WTC11 (cell line): ENCODE measurements around the gene TAS2R7. TPM values are rescaled to one million over a fixed set of nuclear protein-coding genes. Genes with fewer than 3 reads are reported as not detected.

Source experiments
- ATAC-seq: fragments of 200-7000 bp; cut with Tn5 transposase; 2 replicates; pipeline ENCODE4 v1.10.0; 2021; ENCODE audit warnings: mild to moderate bottlenecking, moderate library complexity
- CTCF ChIA-PET: fragments of 300-600 bp; sonication (Branson Sonifier 250); formaldehyde crosslinking; loops from one replicate; lab custom pipeline; 2021; ENCODE audit warnings: antibody characterized with exemption; lab: Charles Lee
- POLR2A ChIA-PET: fragments of 350-600 bp; sonication (Branson Sonifier 250); formaldehyde crosslinking; loops from one replicate; lab custom pipeline; 2021; ENCODE audit warnings: antibody characterized with exemption; lab: Charles Lee
- DNase-seq: peaks from one replicate; pipeline ENCODE4 v3.0.0; 2021; ENCODE audit warnings: low spot score
- H3K27ac Mint-ChIP-seq: 2 replicates; pipeline ENCODE4 v1.8.0; 2021; ENCODE audit warnings: mixed read lengths
- H3K27me3 Mint-ChIP-seq: 2 replicates; pipeline ENCODE4 v1.8.0; 2021; ENCODE audit warnings: low read depth, mild to moderate bottlenecking, moderate library complexity, mixed read lengths
- H3K36me3 Mint-ChIP-seq: 2 replicates; pipeline ENCODE4 v1.8.0; 2021; ENCODE audit warnings: mixed read lengths
- H3K4me1 Mint-ChIP-seq: 2 replicates; pipeline ENCODE4 v1.8.0; 2022; ENCODE audit warnings: mixed read lengths
- H3K4me3 Mint-ChIP-seq: 2 replicates; pipeline ENCODE4 v1.8.0; 2021; ENCODE audit warnings: mild to moderate bottlenecking, moderate library complexity, mixed read lengths
- H3K9me3 Mint-ChIP-seq: 2 replicates; pipeline ENCODE4 v1.8.0; 2021; ENCODE audit warnings: mixed read lengths
- AFF4 ChIP-seq: sonication (generic); formaldehyde crosslinking; IDR thresholded peaks from 2 replicates; pipeline ENCODE4 v1.8.1; 2023; ENCODE audit warnings: mild to moderate bottlenecking, missing genetic modification reagents, borderline replicate concordance
- FOXJ3 ChIP-seq: sonication (generic); formaldehyde crosslinking; IDR thresholded peaks from 2 replicates; pipeline ENCODE4 v1.9.0; 2021; ENCODE audit warnings: missing genetic modification reagents, mild to moderate bottlenecking, borderline replicate concordance
- GABPB1 ChIP-seq: sonication (generic); formaldehyde crosslinking; IDR thresholded peaks from 2 replicates; pipeline ENCODE4 v1.8.1; 2023; ENCODE audit warnings: mild to moderate bottlenecking, missing genetic modification reagents
- GTF2I ChIP-seq: fragments of 250-450 bp; sonication (Bioruptor Pico); conservative IDR thresholded peaks from 2 replicates; pipeline ENCODE4 v1.4.0; 2021; ENCODE audit warnings: mild to moderate bottlenecking
- HMGA2 ChIP-seq: fragments of 250-450 bp; sonication (Bioruptor Pico); IDR thresholded peaks from 2 replicates; pipeline ENCODE4 v1.4.0; 2021; ENCODE audit warnings: mild to moderate bottlenecking, moderate library complexity
- JUN ChIP-seq: sonication (generic); formaldehyde crosslinking; IDR thresholded peaks from 2 replicates; pipeline ENCODE4 v1.8.0; 2023; ENCODE audit warnings: mild to moderate bottlenecking, missing genetic modification reagents
- MYBL2 ChIP-seq: sonication (generic); formaldehyde crosslinking; IDR thresholded peaks from 2 replicates; pipeline ENCODE4 v1.8.1; 2023; ENCODE audit warnings: mild to moderate bottlenecking, moderate library complexity, missing genetic modification reagents
- RORB ChIP-seq: fragments of 250-450 bp; sonication (Bioruptor Pico); IDR thresholded peaks from 2 replicates; pipeline ENCODE4 v1.9.0; 2021; ENCODE audit warnings: mild to moderate bottlenecking
- SMAD3 ChIP-seq: sonication (generic); formaldehyde crosslinking; IDR thresholded peaks from 2 replicates; pipeline ENCODE4 v1.8.0; 2022; ENCODE audit warnings: missing genetic modification reagents, mild to moderate bottlenecking, borderline replicate concordance
- TEAD1 ChIP-seq: sonication (generic); formaldehyde crosslinking; IDR thresholded peaks from 2 replicates; pipeline ENCODE4 v1.8.0; 2022; ENCODE audit warnings: mild to moderate bottlenecking, missing genetic modification reagents
- ZNF532 ChIP-seq: fragments of 250-450 bp; sonication (Bioruptor Pico); IDR thresholded peaks from 2 replicates; pipeline ENCODE4 v1.9.0; 2021; ENCODE audit warnings: mild to moderate bottlenecking, borderline replicate concordance
- ZSCAN18 ChIP-seq: fragments of 250-450 bp; sonication (Bioruptor Pico); IDR thresholded peaks from 2 replicates; pipeline ENCODE4 v2.1.2; 2022; ENCODE audit warnings: mild to moderate bottlenecking, moderate library complexity
- total RNA-seq: library from RNA; stranded (reverse); gene quantifications from 3 replicates; pipeline ENCODE4 v1.2.3, GENCODE V29; 2021
- TF ChIP-seq, protein P1 (sequence below): fragments of 250-450 bp; sonication (Bioruptor Pico); IDR thresholded peaks from 2 replicates; pipeline ENCODE4 v1.9.0; 2021; ENCODE audit warnings: mild to moderate bottlenecking
- TF ChIP-seq, protein P2 (sequence below): sonication (generic); formaldehyde crosslinking; IDR thresholded peaks from 2 replicates; pipeline ENCODE4 v1.8.1; 2022; ENCODE audit warnings: low read depth, missing genetic modification reagents, borderline replicate concordance

Gene TAS2R7
- total RNA-seq, 1 experiment from 2014 or later: not detected

DNA sequence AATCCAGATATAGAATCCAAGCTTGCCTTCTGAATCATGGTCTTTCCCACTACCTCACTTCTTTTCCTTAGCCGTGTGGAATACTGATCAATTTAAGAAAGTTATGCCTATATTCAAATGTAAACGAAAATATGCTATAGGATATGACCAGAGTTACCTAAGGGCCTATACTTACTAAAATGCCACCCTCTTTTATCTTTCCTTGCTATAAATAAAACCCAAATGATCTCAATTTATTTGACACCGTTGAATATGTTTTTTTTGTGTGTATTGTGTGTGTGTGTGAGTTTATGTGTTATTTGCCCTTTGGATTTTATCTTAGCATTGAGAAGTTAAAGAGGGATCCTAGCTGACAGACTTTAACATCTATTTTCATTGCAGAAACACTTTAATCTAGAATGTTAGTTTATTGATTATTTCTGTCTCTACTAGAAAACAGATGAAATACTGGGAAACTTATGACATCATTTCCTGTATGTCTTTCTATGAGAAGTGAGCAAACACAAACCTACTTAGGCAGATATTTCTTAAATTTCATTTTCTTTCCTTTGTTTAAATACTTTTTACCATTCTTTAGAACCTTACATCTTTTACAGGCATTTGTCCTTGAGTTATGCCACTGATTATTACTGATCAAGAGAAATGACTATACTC, 9.6 kb upstream of the TAS2R7 start (continued):
- TF ChIP-seq, protein P1, sequence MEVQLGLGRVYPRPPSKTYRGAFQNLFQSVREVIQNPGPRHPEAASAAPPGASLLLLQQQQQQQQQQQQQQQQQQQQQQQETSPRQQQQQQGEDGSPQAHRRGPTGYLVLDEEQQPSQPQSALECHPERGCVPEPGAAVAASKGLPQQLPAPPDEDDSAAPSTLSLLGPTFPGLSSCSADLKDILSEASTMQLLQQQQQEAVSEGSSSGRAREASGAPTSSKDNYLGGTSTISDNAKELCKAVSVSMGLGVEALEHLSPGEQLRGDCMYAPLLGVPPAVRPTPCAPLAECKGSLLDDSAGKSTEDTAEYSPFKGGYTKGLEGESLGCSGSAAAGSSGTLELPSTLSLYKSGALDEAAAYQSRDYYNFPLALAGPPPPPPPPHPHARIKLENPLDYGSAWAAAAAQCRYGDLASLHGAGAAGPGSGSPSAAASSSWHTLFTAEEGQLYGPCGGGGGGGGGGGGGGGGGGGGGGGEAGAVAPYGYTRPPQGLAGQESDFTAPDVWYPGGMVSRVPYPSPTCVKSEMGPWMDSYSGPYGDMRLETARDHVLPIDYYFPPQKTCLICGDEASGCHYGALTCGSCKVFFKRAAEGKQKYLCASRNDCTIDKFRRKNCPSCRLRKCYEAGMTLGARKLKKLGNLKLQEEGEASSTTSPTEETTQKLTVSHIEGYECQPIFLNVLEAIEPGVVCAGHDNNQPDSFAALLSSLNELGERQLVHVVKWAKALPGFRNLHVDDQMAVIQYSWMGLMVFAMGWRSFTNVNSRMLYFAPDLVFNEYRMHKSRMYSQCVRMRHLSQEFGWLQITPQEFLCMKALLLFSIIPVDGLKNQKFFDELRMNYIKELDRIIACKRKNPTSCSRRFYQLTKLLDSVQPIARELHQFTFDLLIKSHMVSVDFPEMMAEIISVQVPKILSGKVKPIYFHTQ (CRISPR knock-in tag): no peak
- TF ChIP-seq GABPB1 (CRISPR knock-in tag): no peak
- TF ChIP-seq, protein P2, sequence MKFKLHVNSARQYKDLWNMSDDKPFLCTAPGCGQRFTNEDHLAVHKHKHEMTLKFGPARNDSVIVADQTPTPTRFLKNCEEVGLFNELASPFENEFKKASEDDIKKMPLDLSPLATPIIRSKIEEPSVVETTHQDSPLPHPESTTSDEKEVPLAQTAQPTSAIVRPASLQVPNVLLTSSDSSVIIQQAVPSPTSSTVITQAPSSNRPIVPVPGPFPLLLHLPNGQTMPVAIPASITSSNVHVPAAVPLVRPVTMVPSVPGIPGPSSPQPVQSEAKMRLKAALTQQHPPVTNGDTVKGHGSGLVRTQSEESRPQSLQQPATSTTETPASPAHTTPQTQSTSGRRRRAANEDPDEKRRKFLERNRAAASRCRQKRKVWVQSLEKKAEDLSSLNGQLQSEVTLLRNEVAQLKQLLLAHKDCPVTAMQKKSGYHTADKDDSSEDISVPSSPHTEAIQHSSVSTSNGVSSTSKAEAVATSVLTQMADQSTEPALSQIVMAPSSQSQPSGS: no peak
- TF ChIP-seq ZNF532: no peak
- TF ChIP-seq JUN (CRISPR knock-in tag): no peak
- TF ChIP-seq SMAD3: no peak
- no peak for TF ChIP-seq GTF2I (CRISPR knock-in tag)
- TF ChIP-seq AFF4 (CRISPR knock-in tag): no peak
- no peak for TF ChIP-seq FOXJ3 (CRISPR knock-in tag)
- no peak for TF ChIP-seq RORB (CRISPR knock-in tag)
- TF ChIP-seq, all 79 proteins: peak for 0

DNA sequence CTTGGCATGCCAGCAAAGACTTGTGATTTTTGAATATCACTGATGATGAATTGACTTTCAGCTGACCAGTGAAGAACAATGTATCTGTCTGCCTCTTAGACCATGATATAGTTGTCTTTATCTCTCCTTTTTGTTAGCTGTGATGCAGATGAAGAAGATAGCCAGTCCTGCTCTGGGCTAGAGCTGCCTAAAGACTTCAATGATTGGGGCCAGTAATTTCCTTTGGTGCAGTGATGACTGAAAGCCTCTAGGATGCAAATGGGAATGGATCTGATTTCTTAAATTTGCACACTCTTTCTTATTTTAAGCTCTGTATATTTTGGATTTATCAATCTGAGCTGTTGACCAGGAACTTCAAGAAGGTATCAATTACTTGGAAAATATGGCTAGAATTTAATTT, 7.6 kb upstream of the TAS2R7 start, which contains the start of gene TAS2R9:
TAS2R9 (minus strand) TSS at position 101 of the 400 bp plus-strand sequence; CDS start at position 8, 93 bp downstream.
- ChIA-PET CTCF (no interaction called here), POLR2A (no interaction called here)
- no peak within 1 kb of the TSS for H3K27ac Mint-ChIP-seq
- H3K4me1 Mint-ChIP-seq: peaks cover 13% of the 10 kb centered on the region
- DNase-seq: no peak
- ATAC-seq: no peak
- no peaks in the 10 kb centered on the region for H3K9me3 Mint-ChIP-seq
- no peaks in the 10 kb centered on the region; the same call in 1 of the 2 replicates for H3K27me3 Mint-ChIP-seq
- H3K4me3 Mint-ChIP-seq: no peak within 1 kb of the TSS
- no peaks in the 10 kb centered on the region for H3K36me3 Mint-ChIP-seq
- TF ChIP-seq HMGA2 (no peak), AFF4 (CRISPR knock-in tag) (no peak), MYBL2 (CRISPR knock-in tag) (no peak), ZSCAN18 (no peak), TEAD1 (no peak)
- TF ChIP-seq, protein P1 (CRISPR knock-in tag): no peak
